LoVo (cell line): ENCODE measurements around the gene PPP1R14C.
"Not testable (repeated sequence)": the region's sequence is repeated elsewhere in the genome, so short reads cannot be mapped to it uniquely, and the experiment has no call there.

Source experiments
- DNase-seq: peaks from one replicate; pipeline ENCODE4 v3.0.0-alpha.2; 2016; ENCODE audit warnings: low spot score

The PPP1R14C gene

GRCh38 chr6:150220634-150221551 is 78.0 kb downstream of the PPP1R14C start:
- no peak for DNase-seq

DNA sequence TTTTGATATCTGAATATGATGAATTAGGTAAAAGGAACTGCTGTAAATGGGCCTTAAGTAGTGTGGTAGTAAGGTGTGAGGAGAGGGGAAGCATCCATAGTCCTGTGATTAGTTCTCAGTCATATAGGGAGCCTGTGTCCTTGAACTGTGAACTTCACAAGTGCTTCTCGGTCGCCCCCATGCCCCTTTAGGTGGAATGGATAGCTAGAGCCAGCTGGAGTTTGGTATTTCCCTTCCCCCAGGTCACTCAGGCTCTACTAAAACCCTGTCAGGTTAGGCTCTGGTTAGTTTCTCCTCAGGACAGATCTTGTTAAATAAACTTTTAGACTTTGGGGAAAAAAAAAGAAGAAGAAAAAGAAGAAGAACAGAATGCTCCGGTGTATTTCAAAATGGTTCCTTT is 82.0 kb downstream of the PPP1R14C start:
- DNase-seq, result no peak

GRCh38 chr6:150227281-150227680 is 84.4 kb downstream of the PPP1R14C start:
- no peak for DNase-seq

DNA sequence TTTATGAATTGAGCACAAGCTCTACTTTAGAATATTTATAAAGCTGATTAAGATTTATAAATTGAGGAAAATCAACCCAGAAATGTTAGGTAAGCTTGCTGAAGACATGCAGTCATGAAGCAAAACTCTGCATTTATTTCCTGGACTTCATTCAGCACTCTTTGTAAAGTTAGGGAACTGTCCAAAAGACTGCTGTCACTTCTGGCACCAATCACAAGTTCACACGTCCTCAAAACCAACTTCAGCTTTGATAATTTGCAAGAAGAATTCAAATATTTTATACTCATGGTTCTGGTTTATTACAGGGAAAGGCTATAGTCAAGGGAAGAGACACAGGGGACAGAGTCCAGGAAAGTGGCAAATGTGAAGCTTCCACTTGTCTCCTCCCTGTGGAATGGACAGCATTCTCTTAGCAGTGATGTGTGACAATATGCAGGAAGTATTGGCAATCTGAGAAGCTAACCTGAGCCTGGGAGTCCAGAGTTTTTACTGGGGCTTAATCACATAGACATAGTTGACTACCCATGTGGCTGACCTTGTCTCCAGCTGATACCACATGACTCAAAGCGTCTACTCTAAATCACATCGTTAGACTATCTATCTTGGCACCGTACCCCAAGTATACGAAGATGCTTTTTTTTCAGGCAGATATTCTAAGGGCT is 85.4 kb downstream of the PPP1R14C start:
- DNase-seq, result no peak

DNA sequence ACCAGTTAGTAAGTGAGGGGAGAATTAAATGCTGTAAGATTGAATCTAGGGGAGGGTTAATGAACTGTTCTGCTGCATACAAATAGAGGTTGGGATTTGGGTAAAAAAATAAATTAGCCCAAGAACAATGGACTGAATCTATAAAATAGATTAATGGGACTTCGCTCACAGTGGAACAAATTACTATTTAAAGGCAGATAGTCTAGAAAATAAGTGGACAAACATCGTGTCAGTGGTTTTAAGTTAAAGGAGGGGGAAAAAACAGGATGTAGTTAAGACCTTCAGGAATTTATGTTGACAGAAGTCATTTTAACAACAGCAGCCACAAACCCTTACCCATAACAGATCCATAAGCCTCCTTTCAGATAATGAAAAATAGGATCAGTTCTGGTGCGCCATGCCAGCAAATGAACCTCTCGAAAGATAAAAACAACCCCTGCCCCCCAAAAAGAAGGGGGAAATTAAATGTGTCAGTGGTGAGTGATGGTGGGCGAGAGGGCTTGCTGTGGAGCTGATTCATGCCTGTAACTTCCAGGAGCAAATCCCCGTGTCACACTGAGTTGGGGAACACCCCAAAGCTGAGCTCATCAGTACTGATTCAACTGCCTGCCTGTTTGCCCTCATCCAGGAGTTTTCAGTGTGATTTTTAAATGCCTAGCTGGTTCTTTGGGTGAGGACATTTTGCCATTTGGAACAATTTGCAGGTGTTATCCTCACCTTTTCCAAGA is 86.8 kb downstream of the PPP1R14C start:
- DNase-seq, result no peak

DNA sequence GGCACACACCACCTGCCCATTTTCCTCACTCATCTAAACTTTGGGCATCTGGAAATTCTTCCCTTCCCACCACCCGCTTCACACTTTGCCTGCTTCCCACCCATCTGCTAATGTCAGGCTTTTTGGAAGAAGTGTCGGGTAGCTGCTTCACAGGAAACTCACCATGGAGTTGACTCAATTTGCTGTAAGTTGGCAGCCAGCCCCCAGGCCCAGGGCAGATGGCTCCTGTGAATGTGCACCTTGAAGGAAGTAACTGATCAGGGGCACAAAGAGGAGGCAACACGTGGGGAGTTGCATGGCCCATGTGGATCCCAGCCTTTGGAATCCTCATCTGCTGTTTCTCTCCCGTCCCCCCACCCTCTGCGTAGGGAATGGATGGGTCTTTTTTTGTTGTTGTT is 87.3 kb downstream of the PPP1R14C start:
- DNase-seq, result no peak

DNA sequence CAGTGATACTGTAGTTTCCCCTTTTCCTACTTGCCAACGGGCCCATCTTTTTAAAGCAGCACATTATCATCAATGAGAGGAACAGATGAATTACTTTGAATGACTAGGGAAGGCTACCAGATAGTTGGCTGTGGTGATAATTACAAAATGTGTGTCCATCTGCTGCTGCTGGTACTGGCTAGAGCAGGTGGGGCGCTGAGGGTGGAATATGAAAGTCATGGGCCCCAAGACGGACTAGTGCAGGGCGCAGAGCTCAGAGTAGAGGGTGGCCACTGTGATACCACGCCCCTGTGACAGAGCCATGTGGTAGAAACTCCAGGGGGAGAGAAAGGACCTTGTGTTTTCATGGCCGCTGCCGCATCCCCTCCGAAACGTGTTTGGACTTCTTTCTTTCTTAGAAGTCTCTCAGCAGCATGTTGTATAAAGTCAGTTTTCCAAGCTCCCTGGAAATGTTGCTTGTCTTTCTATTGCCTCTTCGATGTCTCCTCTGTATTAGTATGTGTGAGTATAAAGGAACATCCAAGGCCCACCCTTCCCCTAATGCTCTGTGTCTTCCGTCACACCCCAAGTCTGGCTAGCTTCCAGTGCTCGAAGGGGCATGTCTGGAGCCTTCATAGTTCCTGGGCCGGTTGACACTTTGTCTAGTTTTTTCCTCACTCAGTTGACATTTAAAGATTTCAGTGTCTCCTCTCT is 88.1 kb downstream of the PPP1R14C start:
- no peak for DNase-seq

DNA sequence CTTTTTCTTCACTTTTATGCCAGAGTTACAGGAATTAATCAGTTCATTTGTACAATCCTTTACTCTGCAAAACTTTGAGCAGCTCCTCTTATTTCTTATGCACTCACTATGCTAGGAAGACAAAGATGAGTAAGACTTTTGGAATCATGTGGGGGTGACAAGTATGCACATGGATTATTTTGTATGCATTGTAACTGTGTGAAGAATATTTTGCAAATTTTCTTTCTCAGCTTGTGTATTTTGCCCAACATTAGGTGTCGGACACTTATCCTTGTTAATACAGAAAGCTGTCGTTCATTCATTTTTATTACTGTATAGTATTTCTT is 88.6 kb downstream of the PPP1R14C start:
- no peak for DNase-seq

DNA sequence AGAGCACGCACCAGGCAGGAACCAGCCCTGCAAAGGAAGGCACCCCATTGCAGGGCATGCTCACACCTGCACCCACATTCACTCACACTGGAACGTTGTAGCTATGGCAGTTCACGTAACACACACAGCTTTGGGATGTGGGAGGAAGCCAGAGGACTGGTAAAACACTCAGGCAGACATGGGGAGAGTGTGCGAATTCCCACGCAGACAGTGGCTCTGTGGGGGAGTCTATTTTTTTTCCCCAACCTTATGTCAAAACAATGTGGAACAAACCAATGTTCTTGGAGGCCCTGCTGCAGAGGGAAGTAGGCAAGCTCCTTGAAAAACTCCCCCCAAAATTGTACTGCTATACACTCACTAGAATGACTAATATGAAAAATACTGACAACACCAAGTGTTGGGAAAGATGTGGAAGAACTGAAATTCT is 91.0 kb downstream of the PPP1R14C start:
- DNase-seq, result no peak

- DNase-seq, result no peak
These were observed 92.4 kb downstream of the PPP1R14C start for GRCh38 chr6:150235218-150235617.

DNA sequence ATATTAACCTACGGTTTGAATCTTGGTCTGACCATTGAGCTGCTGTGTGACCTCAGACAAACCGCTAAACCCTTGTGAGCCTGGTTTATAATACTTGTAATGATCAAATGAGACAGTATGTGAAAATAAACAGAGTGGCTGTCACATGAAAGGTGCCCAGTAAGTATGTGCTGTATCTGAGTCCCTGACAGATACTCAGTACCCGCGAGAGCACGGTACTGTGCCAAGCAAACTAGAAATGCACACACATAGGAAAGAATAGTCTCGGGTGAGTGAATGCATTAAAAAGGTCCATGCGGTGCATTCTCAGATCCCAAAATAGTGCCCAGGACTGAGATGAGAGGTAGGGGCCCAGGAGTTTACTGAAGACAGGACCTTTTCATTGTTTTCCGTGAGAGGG is 93.3 kb downstream of the PPP1R14C start:
- no peak for DNase-seq

GRCh38 chr6:150236544-150236943 is 93.7 kb downstream of the PPP1R14C start:
- no peak for DNase-seq

DNA sequence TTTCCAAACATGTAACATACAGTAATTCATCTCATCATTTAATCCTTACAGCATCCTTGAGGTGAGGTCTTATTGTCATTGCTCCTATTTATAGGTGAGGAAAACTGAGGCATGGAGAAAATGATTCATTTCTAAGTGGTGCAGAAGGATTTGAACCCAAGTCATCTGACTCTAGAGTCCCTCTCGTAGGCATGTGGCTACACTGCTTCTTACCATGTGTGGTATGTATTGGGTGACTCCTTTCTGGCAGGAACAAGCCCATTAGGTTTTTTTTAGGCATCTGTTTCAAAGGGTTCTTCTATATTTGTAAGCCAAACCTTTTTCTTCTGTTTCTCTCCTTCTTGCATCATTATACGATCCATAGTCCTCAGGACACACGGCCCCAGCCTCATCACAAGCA is 94.8 kb downstream of the PPP1R14C start:
- no peak for DNase-seq

- no peak for DNase-seq
These were observed 95.5 kb downstream of the PPP1R14C start for GRCh38 chr6:150238336-150238741.

DNA sequence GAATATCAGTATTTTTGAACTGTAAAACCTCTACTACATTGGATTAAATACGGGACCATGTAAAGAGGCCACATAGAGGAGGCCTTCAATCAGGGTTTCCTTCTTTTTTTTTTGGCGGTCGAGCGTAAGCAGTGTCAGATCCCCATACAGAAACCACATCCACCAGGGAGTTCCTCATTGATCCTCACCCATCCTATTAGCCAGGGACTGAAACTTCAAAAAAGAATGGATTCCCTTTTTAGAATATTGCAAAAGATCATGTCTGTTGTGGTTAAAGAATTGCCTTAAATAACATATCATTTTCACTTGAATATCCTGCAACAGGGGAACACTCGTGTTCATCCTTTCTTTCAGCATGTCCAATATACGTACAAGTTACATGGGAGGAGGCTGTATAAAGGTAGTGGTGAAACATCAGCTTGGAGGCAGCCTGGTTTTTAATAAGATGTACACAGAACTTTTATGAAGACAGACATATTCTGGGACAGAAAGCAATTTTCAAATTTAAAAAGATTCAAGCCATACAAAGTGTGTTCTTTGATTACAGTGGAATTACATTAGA is 96.1 kb downstream of the PPP1R14C start:
- DNase-seq, result no peak

DNA sequence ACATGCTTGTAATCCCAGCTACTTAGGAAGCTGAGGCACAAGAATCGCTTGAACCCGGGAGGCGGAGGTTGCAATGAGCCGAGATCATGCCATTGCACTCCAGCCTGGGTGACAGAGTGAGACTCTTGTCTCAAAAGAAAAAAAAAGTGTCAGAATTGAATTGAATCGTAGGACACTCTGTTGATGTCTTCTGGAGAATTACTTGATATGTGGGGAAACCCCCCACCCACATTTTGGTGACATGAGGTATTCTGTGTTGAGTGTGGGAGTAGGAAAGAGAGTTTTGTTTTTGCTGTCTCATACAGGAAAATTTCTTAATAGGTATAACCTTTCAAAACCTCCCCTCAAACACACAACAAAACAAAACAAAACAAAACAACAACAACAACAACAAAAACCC is 98.9 kb downstream of the PPP1R14C start:
- DNase-seq, result not testable (repeated sequence)

GRCh38 chr6:150243620-150244314 is 100.9 kb downstream of the PPP1R14C start:
- DNase-seq, result no peak

DNA sequence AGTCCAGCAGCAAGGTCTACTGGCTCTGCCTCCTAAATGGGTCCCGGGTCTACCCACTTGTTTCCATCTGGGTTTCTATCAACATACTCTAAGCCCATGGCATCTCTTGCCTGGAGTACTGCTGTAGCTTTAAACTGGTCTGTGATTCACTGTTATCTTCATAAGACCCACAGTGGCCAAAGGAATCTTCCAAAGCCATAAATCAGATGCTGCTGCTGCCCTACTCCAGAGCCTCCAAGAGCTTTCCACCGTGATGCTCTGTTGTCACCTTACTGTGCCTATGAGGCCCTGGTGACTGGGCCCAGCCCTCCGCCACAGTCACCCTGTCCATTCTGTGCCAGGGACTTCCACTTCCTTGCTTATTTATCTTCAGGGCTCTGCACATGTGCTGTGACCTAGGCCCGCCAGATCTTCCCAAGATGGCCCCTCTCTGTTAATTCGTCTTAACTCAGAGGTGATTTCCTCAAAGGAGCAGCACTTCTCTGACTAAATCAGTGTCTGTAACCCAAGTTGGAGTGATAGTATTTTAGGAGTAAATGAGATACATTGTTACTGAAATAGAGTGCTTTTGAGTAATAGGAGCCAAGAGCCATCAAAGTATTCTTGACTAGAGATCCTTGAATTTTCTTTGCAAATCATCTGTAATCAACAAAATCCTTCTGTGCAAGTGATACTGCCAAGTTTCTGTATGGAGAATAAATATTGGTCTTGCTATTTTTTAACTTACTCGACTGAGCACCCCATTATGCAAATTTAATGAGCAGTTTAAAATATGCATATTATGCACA is 102.5 kb downstream of the PPP1R14C start:
- no peak for DNase-seq

DNA sequence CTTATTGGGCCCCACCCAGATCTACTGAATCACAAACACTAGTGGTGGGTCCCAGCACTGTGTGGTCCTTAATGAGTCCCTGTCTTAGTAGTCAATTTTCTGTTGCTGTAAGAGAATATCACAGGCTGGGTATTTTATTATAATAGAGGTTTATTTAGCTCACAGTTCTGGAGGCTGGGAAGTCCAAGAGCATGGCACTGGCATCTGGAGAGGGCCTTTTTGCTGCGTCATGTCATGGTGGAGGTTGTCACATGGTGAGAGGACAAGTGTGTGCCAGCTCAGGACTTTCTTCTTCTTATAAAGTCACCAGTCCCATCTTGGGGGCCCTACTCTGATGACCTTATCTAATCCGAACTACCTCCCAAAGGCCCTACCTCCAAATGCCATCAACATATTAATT is 105.0 kb downstream of the PPP1R14C start:
- no peak for DNase-seq

- no peak for DNase-seq
These were observed 105.5 kb downstream of the PPP1R14C start for GRCh38 chr6:150248300-150248699.

DNA sequence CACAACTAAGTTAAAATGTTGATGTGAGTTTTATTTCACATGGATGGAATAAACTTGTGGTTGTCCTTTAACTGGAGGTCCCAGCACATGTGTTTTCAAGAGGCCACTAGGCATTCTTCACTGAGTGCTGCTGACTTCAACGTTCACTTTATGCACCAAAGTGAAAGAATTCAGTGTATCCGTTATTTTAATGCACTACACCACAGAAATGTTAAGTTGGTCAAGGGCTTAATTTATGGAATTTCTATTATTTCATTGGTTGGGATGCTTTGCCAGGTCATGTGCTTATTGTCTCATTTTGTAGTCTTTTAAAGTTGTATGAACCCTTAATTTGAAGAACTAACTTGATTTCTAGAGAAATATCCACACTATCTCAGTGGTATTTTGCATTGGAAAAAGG is 106.4 kb downstream of the PPP1R14C start:
- no peak for DNase-seq
